Right atrium auricular region (tissue), 2 donors: ENCODE measurements around the gene RMND1. TPM values are rescaled to one million over a fixed set of nuclear protein-coding genes. Genes with fewer than 3 reads are reported as not detected.
"Not testable (repeated sequence)": the region's sequence is repeated elsewhere in the genome, so short reads cannot be mapped to it uniquely, and the experiment has no call there.

Experiments
- DNase-seq: peaks from one replicate; pipeline ENCODE4 v3.0.0-alpha.2; 2019; ENCODE audit warnings: low spot score
- H3K27ac ChIP-seq, 2 donors: fragments of 200-600 bp; sonication (generic); 1 replicate in 1 of 2; 2 replicates in 1 of 2; pipeline ENCODE4 v1.5.1; 2016 to 2019
- H3K27me3 ChIP-seq, 2 donors: fragments of 200-600 bp; sonication (generic); one replicate each; pipeline versions ENCODE4 v1.5.1 to v1.6.0; 2017 to 2019
- H3K36me3 ChIP-seq: fragments of 200-600 bp; sonication (generic); one replicate; pipeline ENCODE4 v1.5.1; 2016
- H3K4me1 ChIP-seq, 2 donors: fragments of 200-600 bp; sonication (generic); one replicate each; pipeline versions ENCODE4 v1.5.1 to v1.6.0; 2017 to 2019
- H3K4me3 ChIP-seq, 2 donors: fragments of 200-600 bp; sonication (generic); 1 replicate in 1 of 2; 2 replicates in 1 of 2; pipeline ENCODE4 v1.5.1; 2017 to 2019; ENCODE audit warnings: mild to moderate bottlenecking in 1 of 2, moderate library complexity in 1 of 2
- H3K9me3 ChIP-seq, 2 donors: fragments of 200-600 bp; sonication (generic); one replicate each; pipeline ENCODE4 v1.5.1; 2019
- total RNA-seq, 2 donors: library from RNA; depleted of rRNA; stranded (reverse); fragments of >200 nt; gene quantifications; one replicate each; pipeline ENCODE4 v1.1.0, GENCODE V29; 2016
- TF ChIP-seq, protein P1 (sequence below), 2 donors: fragments of 200-600 bp; sonication (generic); IDR thresholded peaks; one replicate each; pipeline ENCODE4 v1.5.1; 2019; ENCODE audit warnings: antibody characterized with exemption in 2 of 2

RMND1 gene
- total RNA-seq, 2 donors from 2014 or later = 8.5 to 12.5 TPM

DNA sequence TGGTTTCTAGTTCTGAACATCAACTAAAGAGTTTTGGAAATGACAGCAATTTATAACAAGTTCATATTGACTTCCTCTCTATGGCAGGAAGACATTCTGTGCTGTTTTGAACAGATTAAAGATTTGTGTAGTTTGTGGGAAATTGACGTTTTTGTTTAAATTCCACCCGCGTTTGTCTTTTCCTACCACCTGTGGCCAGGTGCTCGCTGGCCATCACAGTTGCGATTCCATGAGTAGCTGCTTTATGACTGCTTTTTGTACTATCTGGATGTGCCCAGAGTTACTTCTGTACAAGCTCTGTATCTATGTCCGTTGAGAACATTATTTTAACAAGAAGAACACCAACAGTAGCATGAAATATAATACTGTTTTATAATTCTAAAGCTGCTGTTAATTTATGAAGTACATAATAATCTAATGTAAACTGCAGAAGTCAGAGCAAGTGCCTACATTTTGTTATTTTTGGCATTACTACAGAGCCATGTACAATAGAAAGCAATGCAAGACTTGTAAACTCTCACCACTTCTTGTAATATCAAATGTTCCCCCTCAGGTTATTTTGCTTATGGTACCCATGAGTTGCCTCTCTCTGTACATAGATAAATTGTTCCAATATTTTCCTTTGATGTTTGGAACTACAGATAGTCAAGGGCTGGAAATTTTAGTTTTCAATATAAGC is 94.0 kb downstream of the RMND1 start:
- no peak overlapping the region for H3K27ac ChIP-seq
- H3K4me3 ChIP-seq = no peak overlapping the region
- H3K36me3 ChIP-seq = peaks cover 21% of the 10 kb centered on the region
- no peaks in the 10 kb centered on the region for H3K4me1 ChIP-seq
- no peaks in the 10 kb centered on the region for H3K9me3 ChIP-seq
- DNase-seq = no peak
- H3K27me3 ChIP-seq = no peaks in the 10 kb centered on the region
- TF ChIP-seq, protein P1, sequence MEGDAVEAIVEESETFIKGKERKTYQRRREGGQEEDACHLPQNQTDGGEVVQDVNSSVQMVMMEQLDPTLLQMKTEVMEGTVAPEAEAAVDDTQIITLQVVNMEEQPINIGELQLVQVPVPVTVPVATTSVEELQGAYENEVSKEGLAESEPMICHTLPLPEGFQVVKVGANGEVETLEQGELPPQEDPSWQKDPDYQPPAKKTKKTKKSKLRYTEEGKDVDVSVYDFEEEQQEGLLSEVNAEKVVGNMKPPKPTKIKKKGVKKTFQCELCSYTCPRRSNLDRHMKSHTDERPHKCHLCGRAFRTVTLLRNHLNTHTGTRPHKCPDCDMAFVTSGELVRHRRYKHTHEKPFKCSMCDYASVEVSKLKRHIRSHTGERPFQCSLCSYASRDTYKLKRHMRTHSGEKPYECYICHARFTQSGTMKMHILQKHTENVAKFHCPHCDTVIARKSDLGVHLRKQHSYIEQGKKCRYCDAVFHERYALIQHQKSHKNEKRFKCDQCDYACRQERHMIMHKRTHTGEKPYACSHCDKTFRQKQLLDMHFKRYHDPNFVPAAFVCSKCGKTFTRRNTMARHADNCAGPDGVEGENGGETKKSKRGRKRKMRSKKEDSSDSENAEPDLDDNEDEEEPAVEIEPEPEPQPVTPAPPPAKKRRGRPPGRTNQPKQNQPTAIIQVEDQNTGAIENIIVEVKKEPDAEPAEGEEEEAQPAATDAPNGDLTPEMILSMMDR (IDR thresholded peaks at IDR 0.05) = no peak

DNA sequence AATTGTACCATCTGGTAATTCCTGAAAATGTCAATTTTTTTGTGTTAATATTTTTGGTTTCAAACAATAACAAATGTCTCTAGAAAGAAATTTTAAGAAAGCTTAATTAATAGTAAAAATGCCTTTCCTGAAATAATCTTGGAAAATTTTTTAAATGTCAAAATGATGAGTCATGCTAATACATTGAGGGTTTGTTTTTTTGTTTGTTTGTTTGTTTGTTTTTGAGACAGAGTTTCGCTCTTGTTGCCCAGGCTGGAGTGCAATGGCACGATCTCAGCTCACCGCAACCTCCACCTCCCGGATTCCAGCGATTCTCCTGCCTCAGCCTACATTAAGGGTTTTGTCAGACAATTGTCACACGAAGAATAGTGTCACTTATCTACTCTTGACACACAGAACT is 94.9 kb downstream of the RMND1 start:
- not testable (repeated sequence) for H3K9me3 ChIP-seq, H3K4me1 ChIP-seq, H3K27ac ChIP-seq, H3K27me3 ChIP-seq, H3K4me3 ChIP-seq, DNase-seq
- peaks cover 15% of the 10 kb centered on the region for H3K36me3 ChIP-seq

Other genes with a start within 250 kb of the RMND1 start
- gene AKAP12, start 212.2 kb downstream of the RMND1 start, total RNA-seq = 10 to 100 TPM; 27.7 to 40.1 TPM
- gene ZBTB2, start 60.6 kb downstream of the RMND1 start, total RNA-seq = 1 to 10 TPM; 4.8 to 7.9 TPM
- gene CCDC170, start 41.9 kb upstream of the RMND1 start, total RNA-seq = under 1 TPM; 0.11 to 0.20 TPM